HEK293 (cell line): Measurements from ENCODE around the gene DYNLT4.

Experiments used
- CTCF ChIA-PET: fragments of 350-600 bp; formaldehyde crosslinking; extraction: SDS; loops from one replicate; lab custom pipeline; 2021; ENCODE audit warnings: antibody characterized with exemption; lab: Yijun Ruan, JAX
- POLR2A ChIA-PET: fragments of 300-600 bp; formaldehyde crosslinking; extraction: SDS; loops from one replicate; lab custom pipeline; 2020; ENCODE audit warnings: antibody characterized with exemption, inconsistent platforms; lab: Yijun Ruan, JAX
- H3K27ac ChIP-seq: fragments of 200-500 bp; sonication (Bioruptor generic); 2 replicates; pipeline ENCODE4 v1.5.1; 2014; ENCODE audit warnings: low read depth, low read length, control low read depth, inconsistent platforms; ENCODE audit errors: extremely low read depth
- H3K36me3 ChIP-seq, 2 experiments: fragments of 200-500 bp in 1 of 2; sonication (Bioruptor generic) in 1 of 2; 1 replicate in 1 of 2; 2 replicates in 1 of 2; pipeline ENCODE4 v1.5.1; 2014 to 2017; ENCODE audit warnings: inconsistent platforms in 2 of 2, low read length in 2 of 2; ENCODE audit not compliant: control insufficient read depth in 2 of 2, insufficient read depth in 1 of 2
- H3K4me1 ChIP-seq: fragments of 200-500 bp; sonication (Bioruptor generic); 2 replicates; pipeline ENCODE4 v1.5.1; 2014; ENCODE audit warnings: mild to moderate bottlenecking, low read length, inconsistent platforms; ENCODE audit not compliant: control insufficient read depth, insufficient read depth
- H3K4me3 ChIP-seq: 2 replicates; pipeline ENCODE4 v1.5.1; 2011; ENCODE audit warnings: low read depth, mild to moderate bottlenecking, control low read depth, low read length, moderate library complexity
- H3K9me3 ChIP-seq: fragments of 200-500 bp; sonication (Bioruptor generic); 2 replicates; pipeline ENCODE4 v1.5.1; 2014; ENCODE audit warnings: low read depth, low read length, inconsistent platforms; ENCODE audit not compliant: control insufficient read depth, insufficient read depth
- EGR2 ChIP-seq: fragments of 450-650 bp; formaldehyde crosslinking; IDR thresholded peaks from 2 replicates; pipeline ENCODE4 v1.5.1; 2016; ENCODE audit warnings: low read depth, missing biosample characterization, missing genetic modification characterization
- GLIS2 ChIP-seq: fragments of 450-650 bp; formaldehyde crosslinking; IDR thresholded peaks from 2 replicates; pipeline ENCODE4 v1.5.1; 2016; ENCODE audit warnings: missing biosample characterization, missing genetic modification characterization
- HOXD13 ChIP-seq: sonication (generic); formaldehyde crosslinking; IDR thresholded peaks from 2 replicates; pipeline ENCODE4 v1.8.0; 2022; ENCODE audit warnings: missing genetic modification reagents, borderline replicate concordance
- KLF7 ChIP-seq: fragments of 450-650 bp; formaldehyde crosslinking; IDR thresholded peaks from 2 replicates; pipeline ENCODE4 v1.5.1; 2016; ENCODE audit warnings: missing biosample characterization, missing genetic modification characterization, borderline replicate concordance
- YY1 ChIP-seq: fragments of 450-650 bp; formaldehyde crosslinking; IDR thresholded peaks from 2 replicates; pipeline ENCODE4 v1.5.1; 2018; ENCODE audit warnings: missing biosample characterization, missing genetic modification characterization
- ZBTB20 ChIP-seq: fragments of 450-650 bp; formaldehyde crosslinking; IDR thresholded peaks from 2 replicates; pipeline ENCODE4 v1.5.1; 2016; ENCODE audit warnings: missing biosample characterization, missing genetic modification characterization
- ZFHX2 ChIP-seq: fragments of 450-650 bp; formaldehyde crosslinking; conservative IDR thresholded peaks from 2 replicates; pipeline ENCODE4 v1.5.1; 2016; ENCODE audit warnings: missing biosample characterization, missing genetic modification characterization
- ZNF366 ChIP-seq: fragments of 450-650 bp; formaldehyde crosslinking; conservative IDR thresholded peaks from 2 replicates; pipeline ENCODE4 v1.5.1; 2016; ENCODE audit warnings: missing biosample characterization, missing genetic modification characterization
- ZNF555 ChIP-seq: fragments of 450-650 bp; formaldehyde crosslinking; conservative IDR thresholded peaks from 2 replicates; pipeline ENCODE4 v1.5.1; 2017; ENCODE audit warnings: missing biosample characterization, mild to moderate bottlenecking, missing genetic modification characterization, inconsistent platforms
- ZNF596 ChIP-seq: fragments of 450-650 bp; IDR thresholded peaks from 2 replicates; pipeline ENCODE4 v1.5.0; 2018; ENCODE audit warnings: missing biosample characterization, mild to moderate bottlenecking, missing genetic modification characterization, moderate library complexity
- ZNF629 ChIP-seq: fragments of 450-650 bp; formaldehyde crosslinking; IDR thresholded peaks from 2 replicates; pipeline ENCODE4 v1.5.1; 2017; ENCODE audit warnings: missing biosample characterization, missing genetic modification characterization
- ZNF747 ChIP-seq: fragments of 450-650 bp; formaldehyde crosslinking; IDR thresholded peaks from 2 replicates; pipeline ENCODE4 v1.5.1; 2016; ENCODE audit warnings: missing biosample characterization, missing genetic modification characterization
- TF ChIP-seq, protein P1 (sequence below): fragments of 450-650 bp; formaldehyde crosslinking; IDR thresholded peaks from 2 replicates; pipeline ENCODE4 v1.5.1; 2016; ENCODE audit warnings: missing biosample characterization, missing genetic modification characterization
- TF ChIP-seq, protein P2 (sequence below): fragments of 450-650 bp; formaldehyde crosslinking; IDR thresholded peaks from 2 replicates; pipeline ENCODE4 v1.5.1; 2016; ENCODE audit warnings: missing biosample characterization, missing genetic modification characterization
- TF ChIP-seq, protein P3 (sequence below): fragments of 450-650 bp; formaldehyde crosslinking; IDR thresholded peaks from 2 replicates; pipeline ENCODE4 v1.5.1; 2017; ENCODE audit warnings: missing biosample characterization, missing genetic modification characterization
- TF ChIP-seq, protein P4 (sequence below): fragments of 450-650 bp; formaldehyde crosslinking; IDR thresholded peaks from 2 replicates; pipeline ENCODE4 v1.5.1; 2017; ENCODE audit warnings: missing biosample characterization, missing genetic modification characterization

Gene DYNLT4

DNA sequence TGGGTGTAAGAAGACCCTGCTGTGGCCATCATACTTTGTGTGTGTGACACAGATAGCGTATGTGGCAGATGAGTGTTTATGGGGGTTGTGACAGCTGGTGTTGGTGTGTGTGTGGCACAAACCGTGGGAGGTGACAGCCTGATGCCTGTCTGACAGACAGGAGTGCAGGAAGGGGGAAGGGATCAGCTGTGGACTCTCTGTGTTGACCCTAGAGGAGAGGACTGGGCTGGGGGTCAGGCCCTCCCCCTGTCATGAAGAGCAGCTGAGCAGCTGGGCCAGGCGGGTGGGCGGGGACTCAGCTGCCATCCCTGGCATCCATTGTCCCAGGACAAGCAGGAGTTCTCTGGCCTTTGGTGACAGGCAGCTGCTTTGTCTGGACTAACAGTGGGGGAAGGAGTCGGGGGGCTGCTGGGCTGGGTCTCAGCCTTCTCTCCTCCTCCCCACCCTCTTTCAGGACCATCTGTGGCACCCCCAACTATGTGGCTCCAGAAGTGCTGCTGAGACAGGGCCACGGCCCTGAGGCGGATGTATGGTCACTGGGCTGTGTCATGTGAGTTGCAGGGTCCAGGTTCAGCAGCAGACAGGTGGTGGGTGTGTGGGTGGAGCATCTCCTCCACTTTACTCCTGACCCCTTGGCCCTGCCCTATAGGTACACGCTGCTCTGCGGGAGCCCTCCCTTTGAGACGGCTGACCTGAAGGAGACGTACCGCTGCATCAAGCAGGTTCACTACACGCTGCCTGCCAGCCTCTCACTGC is 4.7 kb downstream of the DYNLT4 start:
- no peaks in the 10 kb centered on the region for H3K9me3 ChIP-seq
- TF ChIP-seq ZFHX2 (tag by site-specific recombination) (peak; percentile 81), EGR2 (peak; percentile 69; the same call in 1 of the 2 replicates), GLIS2 (tag by site-specific recombination) (peak; percentile 51; the same call in 1 of the 2 replicates), ZNF629 (tag by site-specific recombination) (no peak), ZNF555 (tag by site-specific recombination) (no peak)
- TF ChIP-seq, protein P1, sequence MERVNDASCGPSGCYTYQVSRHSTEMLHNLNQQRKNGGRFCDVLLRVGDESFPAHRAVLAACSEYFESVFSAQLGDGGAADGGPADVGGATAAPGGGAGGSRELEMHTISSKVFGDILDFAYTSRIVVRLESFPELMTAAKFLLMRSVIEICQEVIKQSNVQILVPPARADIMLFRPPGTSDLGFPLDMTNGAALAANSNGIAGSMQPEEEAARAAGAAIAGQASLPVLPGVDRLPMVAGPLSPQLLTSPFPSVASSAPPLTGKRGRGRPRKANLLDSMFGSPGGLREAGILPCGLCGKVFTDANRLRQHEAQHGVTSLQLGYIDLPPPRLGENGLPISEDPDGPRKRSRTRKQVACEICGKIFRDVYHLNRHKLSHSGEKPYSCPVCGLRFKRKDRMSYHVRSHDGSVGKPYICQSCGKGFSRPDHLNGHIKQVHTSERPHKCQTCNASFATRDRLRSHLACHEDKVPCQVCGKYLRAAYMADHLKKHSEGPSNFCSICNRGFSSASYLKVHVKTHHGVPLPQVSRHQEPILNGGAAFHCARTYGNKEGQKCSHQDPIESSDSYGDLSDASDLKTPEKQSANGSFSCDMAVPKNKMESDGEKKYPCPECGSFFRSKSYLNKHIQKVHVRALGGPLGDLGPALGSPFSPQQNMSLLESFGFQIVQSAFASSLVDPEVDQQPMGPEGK (tag by site-specific recombination), result peak; percentile 27; the same call in 1 of the 2 replicates
- TF ChIP-seq, all 188 proteins: peak for 4
- ChIA-PET CTCF (no interaction called here), POLR2A (interaction anchor here (0.8 kb wide), 1 partner anchor 22 kb away, joined by 3 read pairs; no protein-coding TSS in a partner anchor)
- no peak overlapping the region for H3K27ac ChIP-seq
- peaks cover under 1% of the 10 kb centered on the region; the same call in 1 of the 2 replicates for H3K4me1 ChIP-seq
- H3K4me3 ChIP-seq, result no peak overlapping the region
- peaks cover 0 to 52% of the 10 kb centered on the region in 2 experiments; a peak in 1 of 3 replicates for H3K36me3 ChIP-seq

DNA sequence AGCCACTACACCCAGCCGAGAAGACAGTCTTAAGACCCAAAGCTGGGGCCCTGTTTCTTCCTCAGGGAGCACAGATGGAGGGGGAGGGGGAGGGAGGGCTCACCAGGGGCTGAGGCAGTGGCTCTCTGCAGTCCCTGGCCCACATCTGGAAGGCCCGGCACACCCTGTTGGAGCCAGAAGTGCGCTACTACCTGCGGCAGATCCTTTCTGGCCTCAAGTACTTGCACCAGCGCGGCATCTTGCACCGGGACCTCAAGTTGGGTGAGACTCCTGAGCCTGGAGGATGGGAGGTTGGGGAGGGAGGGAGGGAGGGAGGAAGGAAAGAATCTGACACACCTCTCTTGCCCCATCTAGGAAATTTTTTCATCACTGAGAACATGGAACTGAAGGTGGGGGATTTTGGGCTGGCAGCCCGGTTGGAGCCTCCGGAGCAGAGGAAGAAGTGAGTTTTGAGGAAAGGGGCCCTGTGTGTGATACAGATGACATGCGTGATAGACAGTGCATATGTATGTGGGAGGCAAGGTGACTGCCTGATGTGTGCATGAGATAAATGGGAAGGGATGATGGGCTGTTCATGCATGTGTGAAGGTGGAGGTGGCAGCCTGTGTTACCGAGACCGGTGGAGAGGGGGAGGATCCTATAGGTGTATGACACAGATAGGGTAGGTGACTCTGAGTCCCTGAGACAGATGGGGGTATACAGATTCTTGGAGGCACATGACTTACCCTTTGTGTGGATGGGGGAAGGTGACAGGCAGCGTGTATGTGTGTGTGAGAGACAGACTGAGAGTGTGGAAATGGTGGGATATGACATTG is 5.5 kb downstream of the DYNLT4 start:
- no peak overlapping the region for H3K27ac ChIP-seq
- ChIA-PET POLR2A (interaction anchor here (0.6 to 4.3 kb wide), 7 partner anchors 16 to 203 kb away, joined by 3 to 62 read pairs (median 5); partner anchors contain the start of gene RPS8), CTCF (interaction anchor here (2.0 to 4.2 kb wide), 2 partner anchors 17 to 34 kb away, joined by 6 to 28 read pairs; no protein-coding TSS in a partner anchor)
- no peaks in the 10 kb centered on the region for H3K4me1 ChIP-seq
- no peak for TF ChIP-seq HOXD13 (CRISPR knock-in tag)
- TF ChIP-seq ZNF366 (tag by site-specific recombination), result 0 out of 2 replicates have a peak, but pooled peaks have one; percentile 24
- TF ChIP-seq, protein P2, sequence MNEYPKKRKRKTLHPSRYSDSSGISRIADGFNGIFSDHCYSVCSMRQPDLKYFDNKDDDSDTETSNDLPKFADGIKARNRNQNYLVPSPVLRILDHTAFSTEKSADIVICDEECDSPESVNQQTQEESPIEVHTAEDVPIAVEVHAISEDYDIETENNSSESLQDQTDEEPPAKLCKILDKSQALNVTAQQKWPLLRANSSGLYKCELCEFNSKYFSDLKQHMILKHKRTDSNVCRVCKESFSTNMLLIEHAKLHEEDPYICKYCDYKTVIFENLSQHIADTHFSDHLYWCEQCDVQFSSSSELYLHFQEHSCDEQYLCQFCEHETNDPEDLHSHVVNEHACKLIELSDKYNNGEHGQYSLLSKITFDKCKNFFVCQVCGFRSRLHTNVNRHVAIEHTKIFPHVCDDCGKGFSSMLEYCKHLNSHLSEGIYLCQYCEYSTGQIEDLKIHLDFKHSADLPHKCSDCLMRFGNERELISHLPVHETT (tag by site-specific recombination), result no peak
- peak; percentile 68 for TF ChIP-seq ZBTB20 (tag by site-specific recombination)
- no peaks in the 10 kb centered on the region for H3K9me3 ChIP-seq
- H3K4me3 ChIP-seq, result no peak overlapping the region
- H3K36me3 ChIP-seq, result peaks cover 0 to 48% of the 10 kb centered on the region in 2 experiments; a peak in 1 of 3 replicates

DNA sequence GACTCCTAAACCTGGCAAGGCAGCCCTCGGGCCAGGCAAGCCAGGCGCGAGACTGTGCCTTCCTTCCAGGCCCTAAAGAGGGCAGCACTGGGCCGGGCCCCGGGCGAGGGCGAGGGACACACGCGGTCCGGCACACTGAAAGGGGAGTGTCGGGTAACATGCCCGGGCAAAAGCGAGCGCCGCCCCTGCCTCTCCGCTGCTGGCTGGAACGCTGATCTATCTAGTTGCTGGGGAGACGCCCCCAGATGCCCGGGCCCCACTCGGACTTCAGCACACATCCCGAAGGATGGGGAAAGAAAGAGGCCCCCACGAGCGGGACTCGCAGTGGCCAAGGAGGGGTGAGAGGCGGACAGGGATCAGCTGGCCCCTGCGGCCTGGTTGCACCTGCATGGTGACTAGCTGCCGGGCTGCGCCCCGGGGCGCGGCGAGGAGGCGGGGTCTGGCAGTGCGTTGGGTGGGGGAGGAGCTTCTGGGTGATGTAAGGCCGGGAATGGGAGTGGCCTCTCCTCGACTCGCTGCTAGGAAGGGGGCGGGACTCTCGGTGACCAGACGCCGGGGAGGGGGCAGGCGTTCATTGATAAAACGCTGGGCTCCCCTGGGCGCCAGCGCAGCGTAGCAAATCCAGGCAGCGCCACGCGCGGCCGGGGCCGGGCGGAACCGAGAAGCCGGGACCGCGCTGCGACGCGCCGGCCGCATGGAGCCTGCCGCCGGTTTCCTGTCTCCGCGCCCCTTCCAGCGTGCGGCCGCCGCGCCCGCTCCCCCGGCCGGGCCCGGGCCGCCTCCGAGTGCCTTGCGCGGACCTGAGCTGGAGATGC is 7.2 kb downstream of the DYNLT4 start, which contains the start of gene PLK3:
PLK3 (plus strand) TSS at position 608 of the 815 bp plus-strand sequence; CDS start at position 695, 87 bp downstream.
- CTCF ChIA-PET, result interaction anchor here (0.6 to 4.2 kb wide), 14 partner anchors 9 to 500 kb away, joined by 3 to 28 read pairs (median 3); partner anchors contain the start of gene BTBD19
- TF ChIP-seq ZNF747 (tag by site-specific recombination) (no peak), KLF7 (peak; percentile 95), ZNF629 (tag by site-specific recombination) (peak; percentile 85), YY1 (0 out of 2 replicates have a peak, but pooled peaks have one; percentile 73), ZNF596 (tag by site-specific recombination) (no peak)
- TF ChIP-seq, protein P3, sequence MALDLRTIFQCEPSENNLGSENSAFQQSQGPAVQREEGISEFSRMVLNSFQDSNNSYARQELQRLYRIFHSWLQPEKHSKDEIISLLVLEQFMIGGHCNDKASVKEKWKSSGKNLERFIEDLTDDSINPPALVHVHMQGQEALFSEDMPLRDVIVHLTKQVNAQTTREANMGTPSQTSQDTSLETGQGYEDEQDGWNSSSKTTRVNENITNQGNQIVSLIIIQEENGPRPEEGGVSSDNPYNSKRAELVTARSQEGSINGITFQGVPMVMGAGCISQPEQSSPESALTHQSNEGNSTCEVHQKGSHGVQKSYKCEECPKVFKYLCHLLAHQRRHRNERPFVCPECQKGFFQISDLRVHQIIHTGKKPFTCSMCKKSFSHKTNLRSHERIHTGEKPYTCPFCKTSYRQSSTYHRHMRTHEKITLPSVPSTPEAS (tag by site-specific recombination), result peak; percentile 28; the same call in 1 of the 2 replicates
- TF ChIP-seq, protein P4, sequence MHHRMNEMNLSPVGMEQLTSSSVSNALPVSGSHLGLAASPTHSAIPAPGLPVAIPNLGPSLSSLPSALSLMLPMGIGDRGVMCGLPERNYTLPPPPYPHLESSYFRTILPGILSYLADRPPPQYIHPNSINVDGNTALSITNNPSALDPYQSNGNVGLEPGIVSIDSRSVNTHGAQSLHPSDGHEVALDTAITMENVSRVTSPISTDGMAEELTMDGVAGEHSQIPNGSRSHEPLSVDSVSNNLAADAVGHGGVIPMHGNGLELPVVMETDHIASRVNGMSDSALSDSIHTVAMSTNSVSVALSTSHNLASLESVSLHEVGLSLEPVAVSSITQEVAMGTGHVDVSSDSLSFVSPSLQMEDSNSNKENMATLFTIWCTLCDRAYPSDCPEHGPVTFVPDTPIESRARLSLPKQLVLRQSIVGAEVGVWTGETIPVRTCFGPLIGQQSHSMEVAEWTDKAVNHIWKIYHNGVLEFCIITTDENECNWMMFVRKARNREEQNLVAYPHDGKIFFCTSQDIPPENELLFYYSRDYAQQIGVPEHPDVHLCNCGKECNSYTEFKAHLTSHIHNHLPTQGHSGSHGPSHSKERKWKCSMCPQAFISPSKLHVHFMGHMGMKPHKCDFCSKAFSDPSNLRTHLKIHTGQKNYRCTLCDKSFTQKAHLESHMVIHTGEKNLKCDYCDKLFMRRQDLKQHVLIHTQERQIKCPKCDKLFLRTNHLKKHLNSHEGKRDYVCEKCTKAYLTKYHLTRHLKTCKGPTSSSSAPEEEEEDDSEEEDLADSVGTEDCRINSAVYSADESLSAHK (tag by site-specific recombination), result 0 out of 2 replicates have a peak, but pooled peaks have one; percentile 39
- TF ChIP-seq, protein P2 (tag by site-specific recombination), result peak; percentile 90

More for the DNA sequence above, 7.2 kb downstream of the DYNLT4 start, which contains the start of gene PLK3:
- Histone ChIP-seq H3K4me3 (peak within 1 kb of the TSS; percentile 70), H3K27ac (peak within 1 kb of the TSS; percentile 80), H3K4me1 (no peaks in the 10 kb centered on the region), H3K9me3 (no peaks in the 10 kb centered on the region), H3K36me3 (peaks cover 0 to 31% of the 10 kb centered on the region in 2 experiments; a peak in 1 of 3 replicates)
- POLR2A ChIA-PET, result interaction anchor here (0.5 to 4.3 kb wide), 23 partner anchors 9 to 1778 kb away, joined by 3 to 62 read pairs (median 5); partner anchors contain the start of genes BTBD19, EIF2B3, HECTD3 and PTCH2
